G401.6 (cell line): ENCODE data around the gene DHRSX.

ENCODE experiments used
- FAIRE-seq: peaks from 2 replicates; lab custom pipeline; 2012; peaks lifted over from hg19 to GRCh38; lab: Jason Lieb, UNC

Gene DHRSX

GRCh38 chrX:2346158-2346557 lies 154.6 kb downstream of the DHRSX start:
- no peak for FAIRE-seq

DNA sequence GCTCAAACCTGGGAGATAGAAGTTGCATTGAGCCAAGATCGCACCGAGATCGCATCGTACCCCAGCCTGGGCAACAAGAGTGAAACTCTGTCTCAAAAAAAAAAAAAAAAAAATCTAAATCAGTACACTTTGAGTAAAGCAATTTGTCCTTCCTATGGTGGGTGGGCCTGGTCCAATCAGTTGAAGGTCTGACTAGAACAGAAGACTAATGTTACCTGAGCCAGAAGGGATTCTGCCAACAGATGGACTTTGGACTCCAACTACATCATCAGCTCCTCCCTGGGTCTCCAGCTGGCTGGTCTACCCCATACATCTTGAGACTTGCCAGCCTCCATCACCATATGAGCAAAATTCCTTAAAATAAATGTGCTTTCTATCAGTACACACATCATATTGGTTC lies 155.2 kb downstream of the DHRSX start:
- no peak for FAIRE-seq

GRCh38 chrX:2343413-2343812 lies 157.4 kb downstream of the DHRSX start:
- FAIRE-seq: no peak

- no peak for FAIRE-seq
These were observed 157.9 kb downstream of the DHRSX start for GRCh38 chrX:2342874-2343273.

GRCh38 chrX:2342281-2342688 lies 158.5 kb downstream of the DHRSX start:
- FAIRE-seq: no peak

- FAIRE-seq: no peak
These were observed 159.8 kb downstream of the DHRSX start for GRCh38 chrX:2340991-2341390.

DNA sequence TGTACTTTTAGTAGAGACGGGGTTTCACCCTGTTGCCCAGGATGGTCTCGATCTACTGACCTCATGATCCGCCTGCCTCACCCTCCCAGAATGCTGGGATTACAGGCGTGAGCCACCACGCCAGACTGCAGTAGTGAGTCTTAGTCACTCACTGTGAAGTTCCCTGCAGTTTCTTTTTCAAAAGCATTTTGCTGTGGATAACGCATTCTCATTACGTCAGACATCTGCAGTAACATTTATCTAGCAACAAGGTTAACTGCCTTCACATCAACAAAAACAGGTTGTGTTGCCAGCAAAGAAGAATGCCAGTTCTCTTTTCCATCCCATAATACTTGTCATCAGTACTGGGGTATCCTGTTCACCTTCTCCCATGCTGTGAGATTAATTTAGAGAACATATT lies 164.6 kb downstream of the DHRSX start:
- FAIRE-seq: no peak

GRCh38 chrX:2334237-2334636 lies 166.5 kb downstream of the DHRSX start:
- no peak for FAIRE-seq

GRCh38 chrX:2332252-2332651 lies 168.5 kb downstream of the DHRSX start:
- no peak for FAIRE-seq

GRCh38 chrX:2330910-2331309 lies 169.9 kb downstream of the DHRSX start:
- no peak for FAIRE-seq

GRCh38 chrX:2330487-2330886 lies 170.3 kb downstream of the DHRSX start:
- no peak for FAIRE-seq

DNA sequence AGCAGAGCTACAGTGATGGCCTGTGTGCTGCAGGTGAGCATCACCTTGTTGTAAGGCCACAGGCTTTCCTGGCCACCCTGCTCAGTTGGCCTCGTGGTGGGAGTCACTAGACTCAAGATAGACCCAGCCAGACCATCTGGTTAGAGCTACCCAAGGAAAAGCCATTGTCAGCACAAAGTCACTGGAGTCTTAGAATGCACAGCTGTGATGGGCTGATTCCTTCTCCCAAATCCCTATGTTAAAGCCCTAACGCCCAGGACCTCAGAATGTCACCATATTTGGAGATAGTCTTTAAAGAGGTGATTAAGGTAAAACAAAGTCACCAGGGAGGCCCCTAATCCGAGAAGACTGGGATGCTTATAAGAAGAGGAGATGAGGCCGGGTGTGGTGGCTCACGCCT lies 173.4 kb downstream of the DHRSX start:
- FAIRE-seq: no peak

- FAIRE-seq: no peak
These were observed 175.5 kb downstream of the DHRSX start for GRCh38 chrX:2325076-2325784.

DNA sequence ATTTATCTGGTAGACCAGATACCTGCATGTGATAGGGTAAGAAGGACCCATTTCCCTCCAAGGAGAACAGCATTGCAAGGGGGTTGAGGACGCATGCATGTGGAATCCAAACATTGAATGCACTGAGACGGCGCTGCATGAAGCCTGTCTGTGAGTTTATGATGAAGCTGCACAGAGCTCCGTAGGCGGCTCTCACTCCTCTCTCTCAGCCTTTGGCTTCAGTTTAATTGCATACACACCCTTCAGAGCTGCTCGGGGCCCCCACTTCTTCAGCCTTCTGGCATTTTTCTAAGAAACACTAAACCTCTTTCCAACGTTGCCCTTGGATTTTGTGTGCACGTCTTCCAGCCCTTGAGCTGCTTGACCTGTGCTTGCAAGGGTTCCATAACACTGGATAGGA lies 176.6 kb downstream of the DHRSX start:
- FAIRE-seq: no peak

DNA sequence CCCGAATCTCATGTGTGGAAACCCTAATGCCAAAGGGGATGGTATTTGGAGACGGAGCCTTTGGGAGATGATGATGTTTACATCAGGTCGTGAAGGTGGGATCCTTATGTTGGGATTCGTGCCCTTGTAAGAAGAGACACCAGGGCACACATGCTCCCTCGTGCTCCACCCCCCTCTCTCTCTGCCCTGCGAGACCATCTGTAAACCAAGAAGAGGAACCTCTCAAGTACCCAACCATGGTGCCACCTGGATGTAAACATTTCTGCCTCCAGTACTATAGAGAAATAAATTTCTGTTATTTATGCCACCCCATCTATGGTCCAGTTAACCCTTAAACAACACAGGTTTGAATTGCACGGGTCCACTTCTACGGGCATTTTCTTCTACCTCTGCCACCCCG lies 179.4 kb downstream of the DHRSX start:
- FAIRE-seq: no peak

DNA sequence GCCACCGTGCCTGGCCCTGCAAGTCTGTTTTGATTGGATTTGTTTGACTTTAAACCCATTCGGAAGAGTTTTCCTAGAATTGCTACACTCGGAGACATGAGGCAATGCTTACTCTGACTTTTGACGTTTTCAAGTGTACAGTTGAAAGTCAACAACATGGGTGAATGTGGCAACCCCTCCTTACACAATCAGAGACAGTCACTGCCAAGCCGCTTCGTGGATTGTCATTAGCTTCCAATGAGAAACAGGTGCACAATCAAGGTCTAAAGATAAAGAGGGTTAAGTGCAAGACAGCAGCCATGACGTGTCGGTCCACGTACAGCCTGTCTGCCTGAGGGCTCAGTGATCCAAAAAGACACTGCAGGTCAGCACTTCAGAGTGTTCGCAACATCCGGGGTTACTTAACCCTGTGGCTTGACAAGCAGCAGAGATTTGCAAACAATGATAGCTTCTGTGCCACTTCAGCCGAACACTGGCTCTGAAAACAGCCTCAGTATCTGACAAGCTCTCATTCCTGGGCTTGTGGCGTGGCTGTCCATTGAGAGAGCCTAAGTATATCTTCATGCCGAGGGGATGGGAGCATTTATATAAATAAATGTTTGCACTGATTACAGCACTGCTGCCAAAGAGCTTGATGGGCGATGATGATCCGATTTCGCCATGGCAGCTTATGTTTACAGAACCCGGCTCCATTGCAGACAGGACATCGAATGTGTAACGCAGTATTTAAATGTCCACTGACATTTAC lies 180.0 kb downstream of the DHRSX start:
- no peak for FAIRE-seq

GRCh38 chrX:2320089-2320488 lies 180.7 kb downstream of the DHRSX start:
- no peak for FAIRE-seq

DNA sequence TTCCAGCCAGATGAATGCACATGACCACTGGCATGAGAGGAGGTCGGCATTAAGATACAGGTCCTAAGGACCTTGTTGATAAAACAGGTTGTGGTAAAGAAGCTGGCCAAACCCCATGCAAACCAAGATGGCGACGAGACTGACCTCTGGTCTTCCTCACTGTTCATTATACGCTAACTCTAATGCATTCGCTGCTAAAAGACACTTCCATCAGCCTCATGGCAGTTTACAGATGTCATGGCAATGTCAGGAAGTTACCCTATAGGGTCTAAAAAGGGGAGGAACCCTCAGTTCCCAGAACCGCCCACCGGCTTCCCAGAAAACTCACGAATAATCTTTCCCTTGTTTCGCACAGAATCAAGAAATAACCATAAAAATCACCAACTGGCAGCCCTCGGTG lies 182.4 kb downstream of the DHRSX start:
- no peak for FAIRE-seq

- FAIRE-seq: no peak
These were observed 183.2 kb downstream of the DHRSX start for GRCh38 chrX:2317527-2318055.

GRCh38 chrX:2316534-2316933 lies 184.2 kb downstream of the DHRSX start:
- no peak for FAIRE-seq

DNA sequence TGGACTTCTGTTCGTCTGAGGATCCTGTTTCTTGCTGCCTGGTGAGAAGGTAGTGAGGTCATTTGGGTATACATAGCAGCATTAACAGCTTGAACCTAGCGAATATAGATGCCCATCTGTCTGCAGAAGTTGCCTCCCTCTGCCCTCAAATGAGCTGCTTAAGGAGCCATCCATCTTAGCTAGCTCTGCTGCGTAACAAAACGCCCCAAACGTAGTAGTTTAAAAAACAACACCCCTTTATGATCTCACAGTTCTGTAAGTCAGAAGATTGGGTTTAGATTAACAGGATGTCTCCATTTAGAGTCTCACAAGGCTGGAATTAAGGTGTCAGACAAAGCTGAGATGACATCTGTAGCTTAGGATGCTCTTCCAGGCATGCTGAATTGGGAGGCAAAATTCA lies 185.3 kb downstream of the DHRSX start:
- no peak for FAIRE-seq

DNA sequence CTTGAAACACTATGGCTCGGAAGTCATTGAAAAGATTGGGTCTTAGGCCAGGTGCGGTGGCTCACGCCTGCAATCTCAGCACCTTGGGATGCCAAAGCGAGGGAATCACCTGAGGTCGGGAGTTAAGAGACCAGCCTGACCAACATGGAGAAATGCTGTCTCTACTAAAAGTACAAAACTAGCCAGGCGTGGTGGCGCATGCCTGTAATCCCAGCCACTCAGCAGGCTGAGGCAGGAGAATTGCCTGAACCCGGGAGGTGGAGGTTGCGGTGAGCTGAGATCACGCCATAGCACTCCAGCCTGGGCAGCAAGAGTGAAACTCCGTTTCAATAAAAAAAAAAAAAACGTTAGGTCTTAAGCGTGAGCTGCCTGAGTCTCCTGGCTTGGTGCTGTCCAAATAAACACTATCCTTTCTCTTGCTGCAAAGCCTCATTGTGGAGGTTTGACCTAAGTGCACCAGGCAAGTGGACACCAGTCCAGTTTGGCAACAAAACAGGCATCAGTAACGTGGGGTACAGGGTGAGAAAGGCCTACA lies 185.9 kb downstream of the DHRSX start:
- no peak for FAIRE-seq

- no peak for FAIRE-seq
These were observed 186.7 kb downstream of the DHRSX start for GRCh38 chrX:2313864-2314640.
